ENCODE data around the gene ZNF280B.

DNA sequence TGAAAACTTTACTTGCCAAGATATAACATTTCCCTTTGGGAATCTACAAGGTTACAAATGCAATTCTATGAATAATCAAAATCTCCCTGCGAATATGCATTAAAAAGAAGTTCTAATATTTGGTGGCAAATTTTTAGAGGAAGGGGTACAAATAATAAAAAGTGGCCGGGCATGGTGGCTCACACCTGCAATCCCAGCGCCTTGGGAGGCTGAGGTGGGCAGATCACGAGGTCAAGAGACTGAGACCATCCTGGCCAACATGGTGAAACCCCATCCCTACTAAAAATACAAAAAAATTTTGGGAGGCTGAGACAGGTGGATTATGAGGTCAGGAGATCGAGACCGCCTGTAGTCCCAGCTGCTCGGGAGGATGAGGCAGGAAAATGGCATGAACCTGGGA lies 47.0 kb downstream of the ZNF280B start:
- TF ChIP-seq EZH2 (IDR thresholded peaks at IDR 0.05; ENCODE audit: insufficient read depth, poor library complexity, severe bottlenecking) (no peak), EZH2phosphoT487 (IDR thresholded peaks at IDR 0.05; ENCODE audit: insufficient read depth, low read depth) (no peak)
